PC-3 (cell line): ENCODE measurements around the gene CD99. TPM values are rescaled to one million over a fixed set of nuclear protein-coding genes. Genes with fewer than 3 reads are reported as not detected.
"Not testable (repeated sequence)": the region's sequence is repeated elsewhere in the genome, so short reads cannot be mapped to it uniquely, and the experiment has no call there.

Experiments
- ATAC-seq: fragments of 200-7000 bp; cut with Tn5 transposase; 2 replicates; pipeline ENCODE4 v1.9.1; 2020; ENCODE audit warnings: mild to moderate bottlenecking, moderate library complexity
- BruUV-seq: library from RNA; stranded (reverse); fragments of 400-500 nt; replicated peaks from 2 replicates; lab custom pipeline; 2021; lab: Mats Ljungman, UMichigan
- CTCF ChIA-PET: fragments of 300-600 bp; sonication (Branson Sonifier 250); formaldehyde crosslinking; loops from one replicate; lab custom pipeline; 2022; ENCODE audit warnings: antibody characterized with exemption; lab: Charles Lee
- POLR2A ChIA-PET: fragments of 300-600 bp; sonication (Branson Sonifier 250); formaldehyde crosslinking; loops from one replicate; lab custom pipeline; 2022; ENCODE audit warnings: antibody characterized with exemption; ENCODE audit not compliant: unreplicated experiment; lab: Charles Lee
- DNase-seq: peaks from one replicate; pipeline ENCODE4 v3.0.0-alpha.2; 2015
- H2AFZ ChIP-seq: fragments of 300-600 bp; sonication (generic); 2 replicates; pipeline ENCODE4 v1.6.0; 2016; ENCODE audit warnings: antibody characterized with exemption, low read length
- H3F3A ChIP-seq: fragments of 300-600 bp; sonication (generic); one replicate; pipeline ENCODE4 v1.6.0; 2017; ENCODE audit warnings: antibody characterized with exemption, low read length, control low read depth, mild to moderate bottlenecking; ENCODE audit not compliant: unreplicated experiment
- H3K27ac ChIP-seq: fragments of 300-600 bp; sonication (generic); 2 replicates; pipeline ENCODE4 v1.5.1; 2016; ENCODE audit warnings: mild to moderate bottlenecking, low read length
- H3K27me3 ChIP-seq: fragments of 300-600 bp; sonication (generic); 2 replicates; pipeline ENCODE4 v1.6.1; 2016; ENCODE audit warnings: low read length, mixed read lengths
- H3K36me3 ChIP-seq: fragments of 300-600 bp; sonication (generic); 2 replicates; pipeline ENCODE4 v1.6.1; 2016; ENCODE audit warnings: low read depth, mixed run types, low read length, mixed read lengths
- H3K4me1 ChIP-seq: fragments of 300-600 bp; sonication (generic); 2 replicates; pipeline ENCODE4 v1.5.1; 2016; ENCODE audit warnings: low read length; ENCODE audit not compliant: insufficient read depth
- H3K4me2 ChIP-seq: fragments of 300-600 bp; sonication (generic); 2 replicates; pipeline ENCODE4 v1.6.0; 2016; ENCODE audit warnings: low read length
- H3K4me3 ChIP-seq: fragments of 300-600 bp; sonication (generic); 2 replicates; pipeline ENCODE4 v1.5.1; 2016; ENCODE audit warnings: mild to moderate bottlenecking, low read length, mixed read lengths
- H3K79me2 ChIP-seq: fragments of 300-600 bp; sonication (generic); 2 replicates; pipeline ENCODE4 v1.6.1; 2017; ENCODE audit warnings: low read length, mixed read lengths
- H3K9ac ChIP-seq: fragments of 300-600 bp; sonication (generic); 2 replicates; pipeline ENCODE4 v1.6.0; 2016; ENCODE audit warnings: mild to moderate bottlenecking, low read length
- H3K9me2 ChIP-seq: fragments of 300-600 bp; sonication (generic); replicated peaks from 2 replicates; pipeline ENCODE4 v1.6.1; 2016; ENCODE audit warnings: mixed run types, low read length, mixed read lengths
- H3K9me3 ChIP-seq: fragments of 300-600 bp; sonication (generic); 2 replicates; pipeline ENCODE4 v1.6.1; 2016; ENCODE audit warnings: low read length, mixed read lengths
- H4K20me1 ChIP-seq: fragments of 300-600 bp; sonication (generic); 2 replicates; pipeline ENCODE4 v1.6.1; 2016; ENCODE audit warnings: low read length, mixed read lengths
- EZH2 ChIP-seq: fragments of 300-600 bp; sonication (generic); IDR thresholded peaks from one replicate; pipeline ENCODE4 v1.6.1; 2017; ENCODE audit warnings: antibody characterized with exemption, mild to moderate bottlenecking, low read length; ENCODE audit not compliant: unreplicated experiment
- EZH2phosphoT487 ChIP-seq: fragments of 300-600 bp; sonication (generic); IDR thresholded peaks from 2 replicates; pipeline ENCODE4 v1.6.1; 2018; ENCODE audit warnings: mild to moderate bottlenecking, antibody characterized with exemption, low read length, borderline replicate concordance
- intact Hi-C: fragments of 100-400 bp; cut with micrococcal nuclease; formaldehyde crosslinking; loops from 2 replicates; pipeline ENCODE4 v1.9.0; 2023
- total RNA-seq: library from RNA; depleted of rRNA; stranded (reverse); fragments of >200 nt; gene quantifications from 2 replicates; pipeline ENCODE4 v1.2.3, GENCODE V29; 2014
- TF ChIP-seq, protein P1 (sequence below): fragments of 300-600 bp; sonication (generic); conservative IDR thresholded peaks from 2 replicates; pipeline ENCODE4 v1.5.1; 2017; ENCODE audit warnings: antibody characterized with exemption, low read depth, mild to moderate bottlenecking, low read length

Gene CD99
- total RNA-seq, 1 experiment from 2014 or later, result 202 TPM

DNA sequence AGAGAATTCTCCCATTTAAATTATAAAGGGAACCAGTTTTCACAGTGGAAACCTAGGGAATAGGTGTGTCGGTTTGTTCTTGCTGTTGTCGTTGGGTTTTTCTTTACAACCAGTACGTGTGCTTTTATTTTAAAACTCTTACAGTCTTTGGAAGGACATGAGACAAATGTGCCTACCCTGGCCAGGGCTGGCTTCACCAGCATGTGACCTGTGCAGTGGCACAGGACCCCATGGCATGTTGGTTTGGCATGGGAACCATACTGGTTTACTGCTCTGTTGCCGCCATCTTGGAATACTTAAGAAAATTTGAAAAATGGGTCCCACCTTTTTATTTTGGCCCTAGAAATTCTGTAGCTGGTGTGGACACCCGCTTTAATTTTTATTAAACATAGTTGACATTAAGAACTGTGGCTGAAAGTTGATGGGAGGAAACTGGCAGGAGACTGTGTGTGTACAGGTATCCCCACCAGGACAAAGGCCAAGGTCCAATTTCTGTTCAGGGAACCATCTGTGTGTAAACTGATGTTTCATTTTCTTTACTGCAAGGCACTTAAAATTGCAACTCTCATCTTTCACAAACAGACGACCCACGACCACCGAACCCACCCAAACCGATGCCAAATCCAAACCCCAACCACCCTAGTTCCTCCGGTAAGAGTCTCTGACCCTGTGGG lies 28.8 kb downstream of the CD99 start:
- H3K4me2 ChIP-seq, result no peak overlapping the region
- ATAC-seq (no peak), DNase-seq (no peak)
- CTCF ChIA-PET, result no interaction called here
- TF ChIP-seq EZH2phosphoT487 (no peak), EZH2 (no peak)
- TF ChIP-seq, protein P1, sequence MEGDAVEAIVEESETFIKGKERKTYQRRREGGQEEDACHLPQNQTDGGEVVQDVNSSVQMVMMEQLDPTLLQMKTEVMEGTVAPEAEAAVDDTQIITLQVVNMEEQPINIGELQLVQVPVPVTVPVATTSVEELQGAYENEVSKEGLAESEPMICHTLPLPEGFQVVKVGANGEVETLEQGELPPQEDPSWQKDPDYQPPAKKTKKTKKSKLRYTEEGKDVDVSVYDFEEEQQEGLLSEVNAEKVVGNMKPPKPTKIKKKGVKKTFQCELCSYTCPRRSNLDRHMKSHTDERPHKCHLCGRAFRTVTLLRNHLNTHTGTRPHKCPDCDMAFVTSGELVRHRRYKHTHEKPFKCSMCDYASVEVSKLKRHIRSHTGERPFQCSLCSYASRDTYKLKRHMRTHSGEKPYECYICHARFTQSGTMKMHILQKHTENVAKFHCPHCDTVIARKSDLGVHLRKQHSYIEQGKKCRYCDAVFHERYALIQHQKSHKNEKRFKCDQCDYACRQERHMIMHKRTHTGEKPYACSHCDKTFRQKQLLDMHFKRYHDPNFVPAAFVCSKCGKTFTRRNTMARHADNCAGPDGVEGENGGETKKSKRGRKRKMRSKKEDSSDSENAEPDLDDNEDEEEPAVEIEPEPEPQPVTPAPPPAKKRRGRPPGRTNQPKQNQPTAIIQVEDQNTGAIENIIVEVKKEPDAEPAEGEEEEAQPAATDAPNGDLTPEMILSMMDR, result no peak
- peaks cover 10% of the 10 kb centered on the region for H3K36me3 ChIP-seq
- intact Hi-C loops, result no loop called here
- BruUV-seq, result no TSS peak
- H3F3A ChIP-seq, result no peaks in the 10 kb centered on the region
- no peaks in the 10 kb centered on the region for H4K20me1 ChIP-seq
- H3K27me3 ChIP-seq, result no peaks in the 10 kb centered on the region
- no peak overlapping the region for H2AFZ ChIP-seq
- no peak overlapping the region for H3K4me3 ChIP-seq
- no peaks in the 10 kb centered on the region for H3K9me2 ChIP-seq
- no peaks in the 10 kb centered on the region for H3K9me3 ChIP-seq
- H3K4me1 ChIP-seq, result no peaks in the 10 kb centered on the region
- H3K27ac ChIP-seq, result no peak overlapping the region
- H3K79me2 ChIP-seq, result no peaks in the 10 kb centered on the region
- H3K9ac ChIP-seq, result no peak overlapping the region
- POLR2A ChIA-PET, result no interaction called here

DNA sequence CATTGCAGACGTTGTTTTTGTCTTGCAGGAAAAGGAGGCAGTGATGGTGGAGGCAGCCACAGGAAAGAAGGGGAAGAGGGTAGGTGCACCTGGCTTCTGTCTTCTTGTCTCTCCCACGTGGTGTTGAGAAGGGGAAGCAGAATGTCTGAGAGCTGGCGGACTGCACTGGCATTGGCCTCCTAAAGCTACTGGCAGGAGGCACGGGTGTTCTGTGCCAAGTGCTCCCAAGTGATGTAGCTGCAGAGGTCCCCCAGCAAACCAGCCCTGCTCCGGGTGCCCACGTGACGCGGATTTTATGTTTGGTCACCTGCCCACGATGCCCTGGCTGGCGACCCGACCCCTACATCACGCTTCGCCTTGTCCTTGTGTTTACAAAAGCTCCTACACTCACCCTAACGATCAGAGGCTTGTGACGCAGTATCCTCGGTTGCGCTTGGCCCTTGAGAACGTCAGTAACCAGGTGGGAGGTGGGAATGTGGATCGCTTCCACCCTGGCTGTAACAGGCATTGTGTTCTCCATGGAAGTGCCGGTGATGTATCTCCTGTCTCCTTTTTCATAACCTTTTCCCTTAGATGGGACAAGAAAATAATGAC lies 32.3 kb downstream of the CD99 start:
- CTCF ChIA-PET, result no interaction called here

DNA sequence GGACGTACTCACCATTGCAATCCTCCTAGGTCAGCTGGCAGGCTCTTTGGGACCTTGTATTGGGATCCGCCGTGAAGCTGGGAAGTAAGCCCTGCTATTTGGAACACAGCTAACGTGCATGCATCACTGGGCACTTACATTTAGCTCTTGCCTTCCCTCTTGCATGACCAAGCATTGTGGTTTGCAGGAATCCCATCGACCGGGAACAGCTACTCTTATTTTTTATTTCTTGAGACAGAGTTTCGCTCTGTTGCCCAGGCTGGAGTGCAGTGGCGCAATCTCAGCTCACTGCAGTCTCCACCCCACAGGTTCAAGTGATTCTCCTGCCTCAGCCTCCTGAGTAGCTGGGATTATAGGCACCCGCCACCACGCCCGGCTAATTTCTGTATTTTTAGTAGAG lies 36.2 kb downstream of the CD99 start:
- BruUV-seq, H3K27ac ChIP-seq, H4K20me1 ChIP-seq, H3K4me2 ChIP-seq, H3F3A ChIP-seq, intact Hi-C loops, H3K36me3 ChIP-seq, DNase-seq, H3K27me3 ChIP-seq, H3K9ac ChIP-seq, H2AFZ ChIP-seq, H3K9me3 ChIP-seq, H3K4me1 ChIP-seq, H3K4me3 ChIP-seq, H3K9me2 ChIP-seq, ATAC-seq, POLR2A ChIA-PET, CTCF ChIA-PET, H3K79me2 ChIP-seq: not testable (repeated sequence)

More for the DNA sequence above, 32.3 kb downstream of the CD99 start:
- BruUV-seq, result no TSS peak
- Histone ChIP-seq H3K27ac (no peak overlapping the region), H3K9ac (no peak overlapping the region), H4K20me1 (no peaks in the 10 kb centered on the region), H3K36me3 (peaks cover 10% of the 10 kb centered on the region), H3K4me1 (no peaks in the 10 kb centered on the region), H3K9me2 (no peaks in the 10 kb centered on the region), H3K27me3 (no peaks in the 10 kb centered on the region), H2AFZ (no peak overlapping the region), H3F3A (no peaks in the 10 kb centered on the region), H3K4me2 (no peak overlapping the region), H3K9me3 (no peaks in the 10 kb centered on the region), H3K79me2 (no peaks in the 10 kb centered on the region), H3K4me3 (no peak overlapping the region)
- DNase-seq (no peak), ATAC-seq (no peak)
- intact Hi-C loops, result no loop called here
- no peak for TF ChIP-seq EZH2
- no peak for TF ChIP-seq EZH2phosphoT487
- TF ChIP-seq, protein P1, result no peak
- POLR2A ChIA-PET, result no interaction called here
